ENCODE data around the gene LYRM4. TPM values are rescaled to one million over a fixed set of nuclear protein-coding genes. Genes with fewer than 3 reads are reported as not detected.

LYRM4 gene
- total and polyA plus RNA-seq, 9 of the 15 experiments (the other 6 are each of a cell fraction or from before 2014, with no cell fraction given) = 24.2 to 69.4 (median 41.8) TPM

GRCh38 chr6:5230081-5230480, 30.7 kb downstream of the LYRM4 start:
- H3K4me2 ChIP-seq (ENCODE audit: insufficient read depth, low read length) = no peak overlapping the region
- no peaks in the 10 kb centered on the region for H3K9me3 ChIP-seq (replicated peaks; ENCODE audit: control insufficient read depth, insufficient read depth, low read depth, low read length)
- 79% methylated on average over 4 of the region's 4 CpGs for WGBS (ENCODE audit: insufficient coverage, low coverage, missing lambda C conversion rate)
- DNase-seq (ENCODE audit: extremely low read depth in 1 of 4, low spot score in 3 of 4) (no peak), FAIRE-seq (peak; percentile 51), ATAC-seq (no peak)
- POLR2A ChIA-PET = interaction anchor here (0.6 to 1.7 kb wide), 9 partner anchors 10 to 300 kb away, joined by 3 to 6 read pairs (median 3); no protein-coding TSS in a partner anchor
- intact Hi-C loops (cut with micrococcal nuclease) (loop anchor here (2.0 kb wide), 1 partner anchor 31 kb away; the partner anchor contains the start of genes FARS2 and LYRM4), in situ Hi-C loops (cut with MboI) (no loop called here)
- no peak overlapping the region for H3K4me3 ChIP-seq
- H3K9ac ChIP-seq (ENCODE audit: insufficient read depth in 1 of 2, low read depth in 2 of 2, low read length in 2 of 2) = no peak overlapping the region
- H3K27me3 ChIP-seq (ENCODE audit: control insufficient read depth in 2 of 2, insufficient read depth in 2 of 2, low read length in 2 of 2) = no peaks in the 10 kb centered on the region
- peaks cover 0 to 16% of the 10 kb centered on the region in 2 experiments; a peak in 2 of 5 replicates for H3K4me1 ChIP-seq (replicated peaks in 1 of 2; ENCODE audit: control insufficient read depth in 2 of 2, insufficient read depth in 2 of 2, low read length in 2 of 2)
- peak overlapping the region; percentile 35; the same call in 2 of the 3 replicates for H3K27ac ChIP-seq (ENCODE audit: extremely low read depth, low read depth, low read length)
- no peak overlapping the region for H2AFZ ChIP-seq (ENCODE audit: low read depth, low read length)
- H3K9me1 ChIP-seq (ENCODE audit: control insufficient read depth, insufficient read depth, low read length) = no peaks in the 10 kb centered on the region
- TF ChIP-seq ARNT (IDR thresholded peaks at IDR 0.05) = no peak
- TF ChIP-seq SMARCA5 (IDR thresholded peaks at IDR 0.05) = no peak
- TF ChIP-seq MCM2 (IDR thresholded peaks at IDR 0.05; ENCODE audit: low read depth) = no peak
- no peak for TF ChIP-seq RAD51 (IDR thresholded peaks at IDR 0.05; ENCODE audit: borderline replicate concordance, low read depth)
- TF ChIP-seq ZEB2 (IDR thresholded peaks at IDR 0.05) = no peak
- no peak for TF ChIP-seq L3MBTL2 (IDR thresholded peaks at IDR 0.05)
- TF ChIP-seq FOXJ3 (CRISPR knock-in tag; IDR thresholded peaks at IDR 0.05) = no peak
- TF ChIP-seq ZNF143 (CRISPR knock-in tag; IDR thresholded peaks at IDR 0.05) = no peak
- no peak for TF ChIP-seq ZNF436 (CRISPR knock-in tag; IDR thresholded peaks at IDR 0.05)
- TF ChIP-seq SMARCB1 (IDR thresholded peaks at IDR 0.05; ENCODE audit: insufficient read length, low read depth) = no peak
- TF ChIP-seq SETDB1 (IDR thresholded peaks at IDR 0.05; ENCODE audit: low read length) = no peak
- TF ChIP-seq THRAP3 (IDR thresholded peaks at IDR 0.05; ENCODE audit: borderline replicate concordance) = no peak
- TF ChIP-seq ZFPM2 (CRISPR knock-in tag; IDR thresholded peaks at IDR 0.05) = no peak
- no peak for TF ChIP-seq ZBTB40 (IDR thresholded peaks at IDR 0.05)
- no peak for TF ChIP-seq ZBTB40 (CRISPR knock-in tag; IDR thresholded peaks at IDR 0.05)
- no peak for TF ChIP-seq KLF16 (IDR thresholded peaks at IDR 0.05)
- TF ChIP-seq CTBP1 (IDR thresholded peaks at IDR 0.05; ENCODE audit: borderline replicate concordance) = no peak
- TF ChIP-seq RBM22 (IDR thresholded peaks at IDR 0.05; ENCODE audit: low read depth, low read length, poor library complexity, severe bottlenecking) = no peak
- BruUV-seq (replicated peaks) = no TSS peak
- CTCF ChIA-PET (ENCODE audit: low intra/inter-chr PET ratio) = no interaction called here
- peaks cover 26% of the 10 kb centered on the region; the same call in 2 of the 3 replicates for H3K36me3 ChIP-seq (ENCODE audit: control insufficient read depth, insufficient read depth, low read length)
- no peaks in the 10 kb centered on the region for H4K20me1 ChIP-seq (replicated peaks; ENCODE audit: control insufficient read depth, insufficient read depth, low read length)
- peaks cover 5% of the 10 kb centered on the region; the same call in 1 of the 3 replicates for H3K79me2 ChIP-seq (ENCODE audit: control insufficient read depth, insufficient read depth, low read length)

Data from K562 (cell line).